ENCODE data around the gene EXOC6. TPM values are rescaled to one million over a fixed set of nuclear protein-coding genes. Genes with fewer than 3 reads are reported as not detected.
A peak's percentile ranks its signal among the peaks of the same experiment; 100 is the strongest.

The EXOC6 gene
- total and polyA plus RNA-seq, 2 of the 13 experiments (the other 11 are each of a cell fraction or from before 2014, with no cell fraction given) = 22.2 to 29.2 TPM

DNA sequence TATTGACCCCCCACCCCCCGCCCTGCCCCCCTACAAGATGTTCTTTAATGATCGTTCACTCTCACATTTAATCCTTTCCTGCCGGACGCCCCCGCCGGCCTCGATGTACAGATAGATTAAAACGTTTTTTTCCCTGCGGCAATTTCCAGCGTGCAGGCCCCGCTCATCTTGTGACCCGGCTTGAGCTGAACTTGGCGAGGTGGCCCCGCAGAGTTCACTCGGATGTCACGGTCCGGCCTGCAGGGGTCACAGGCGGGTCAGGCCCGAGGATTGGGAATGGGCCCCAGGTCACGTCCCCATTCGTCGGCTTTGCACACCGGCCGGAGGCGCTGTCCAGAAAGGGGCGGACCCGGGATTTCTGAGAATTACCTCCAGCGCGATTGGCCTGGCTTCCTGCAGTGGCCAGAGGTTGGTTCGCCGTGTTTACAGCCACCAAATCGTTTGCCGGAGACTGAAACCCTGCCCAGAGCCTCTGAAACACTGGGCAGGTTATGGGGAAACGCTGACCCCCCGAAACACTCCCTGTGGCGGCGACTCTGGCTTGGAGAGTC, 223.4 kb downstream of the EXOC6 start (continued):
- TF ChIP-seq, protein P1, sequence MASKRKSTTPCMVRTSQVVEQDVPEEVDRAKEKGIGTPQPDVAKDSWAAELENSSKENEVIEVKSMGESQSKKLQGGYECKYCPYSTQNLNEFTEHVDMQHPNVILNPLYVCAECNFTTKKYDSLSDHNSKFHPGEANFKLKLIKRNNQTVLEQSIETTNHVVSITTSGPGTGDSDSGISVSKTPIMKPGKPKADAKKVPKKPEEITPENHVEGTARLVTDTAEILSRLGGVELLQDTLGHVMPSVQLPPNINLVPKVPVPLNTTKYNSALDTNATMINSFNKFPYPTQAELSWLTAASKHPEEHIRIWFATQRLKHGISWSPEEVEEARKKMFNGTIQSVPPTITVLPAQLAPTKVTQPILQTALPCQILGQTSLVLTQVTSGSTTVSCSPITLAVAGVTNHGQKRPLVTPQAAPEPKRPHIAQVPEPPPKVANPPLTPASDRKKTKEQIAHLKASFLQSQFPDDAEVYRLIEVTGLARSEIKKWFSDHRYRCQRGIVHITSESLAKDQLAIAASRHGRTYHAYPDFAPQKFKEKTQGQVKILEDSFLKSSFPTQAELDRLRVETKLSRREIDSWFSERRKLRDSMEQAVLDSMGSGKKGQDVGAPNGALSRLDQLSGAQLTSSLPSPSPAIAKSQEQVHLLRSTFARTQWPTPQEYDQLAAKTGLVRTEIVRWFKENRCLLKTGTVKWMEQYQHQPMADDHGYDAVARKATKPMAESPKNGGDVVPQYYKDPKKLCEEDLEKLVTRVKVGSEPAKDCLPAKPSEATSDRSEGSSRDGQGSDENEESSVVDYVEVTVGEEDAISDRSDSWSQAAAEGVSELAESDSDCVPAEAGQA (IDR thresholded peaks at IDR 0.05; ENCODE audit: low read depth) = no peak
- TF ChIP-seq, protein P1 (CRISPR knock-in tag; IDR thresholded peaks at IDR 0.05; ENCODE audit: borderline replicate concordance) = no peak
- TF ChIP-seq TFDP1 (CRISPR knock-in tag; IDR thresholded peaks at IDR 0.05; ENCODE audit: borderline replicate concordance) = no peak
- TF ChIP-seq BRD4 (CRISPR knock-in tag; IDR thresholded peaks at IDR 0.05) = no peak
- TF ChIP-seq, protein P2, sequence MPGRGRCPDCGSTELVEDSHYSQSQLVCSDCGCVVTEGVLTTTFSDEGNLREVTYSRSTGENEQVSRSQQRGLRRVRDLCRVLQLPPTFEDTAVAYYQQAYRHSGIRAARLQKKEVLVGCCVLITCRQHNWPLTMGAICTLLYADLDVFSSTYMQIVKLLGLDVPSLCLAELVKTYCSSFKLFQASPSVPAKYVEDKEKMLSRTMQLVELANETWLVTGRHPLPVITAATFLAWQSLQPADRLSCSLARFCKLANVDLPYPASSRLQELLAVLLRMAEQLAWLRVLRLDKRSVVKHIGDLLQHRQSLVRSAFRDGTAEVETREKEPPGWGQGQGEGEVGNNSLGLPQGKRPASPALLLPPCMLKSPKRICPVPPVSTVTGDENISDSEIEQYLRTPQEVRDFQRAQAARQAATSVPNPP (CRISPR knock-in tag; IDR thresholded peaks at IDR 0.05) = no peak
- no peak for TF ChIP-seq FOXK1 (CRISPR knock-in tag; IDR thresholded peaks at IDR 0.05; ENCODE audit: borderline replicate concordance, low read depth)
- TF ChIP-seq, protein P3, sequence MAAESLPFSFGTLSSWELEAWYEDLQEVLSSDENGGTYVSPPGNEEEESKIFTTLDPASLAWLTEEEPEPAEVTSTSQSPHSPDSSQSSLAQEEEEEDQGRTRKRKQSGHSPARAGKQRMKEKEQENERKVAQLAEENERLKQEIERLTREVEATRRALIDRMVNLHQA (CRISPR knock-in tag; IDR thresholded peaks at IDR 0.05) = no peak
- peak; percentile 57; the same call in 1 of the 2 replicates for TF ChIP-seq FOXA3 (CRISPR knock-in tag; IDR thresholded peaks at IDR 0.05)
- no peak for TF ChIP-seq ZNF234 (CRISPR knock-in tag; conservative IDR thresholded peaks at IDR 0.05)
- TF ChIP-seq SIN3A (IDR thresholded peaks at IDR 0.05; ENCODE audit: borderline replicate concordance, low read depth, low read length) = peak; percentile 27; the same call in 1 of the 2 replicates
- peak; percentile 75; the same call in 1 of the 2 replicates for TF ChIP-seq NCOR1 (IDR thresholded peaks at IDR 0.05; ENCODE audit: borderline replicate concordance, low read length)
- TF ChIP-seq ZNF230 (CRISPR knock-in tag; IDR thresholded peaks at IDR 0.05) = no peak
- TF ChIP-seq ZNF101 (CRISPR knock-in tag; IDR thresholded peaks at IDR 0.05; ENCODE audit: borderline replicate concordance, low read depth) = no peak
- no peak for TF ChIP-seq ZNF746 (CRISPR knock-in tag; IDR thresholded peaks at IDR 0.05)
- TF ChIP-seq ZNF839 (CRISPR knock-in tag; IDR thresholded peaks at IDR 0.05; ENCODE audit: borderline replicate concordance) = no peak
- no peak for TF ChIP-seq ZNF768 (CRISPR knock-in tag; IDR thresholded peaks at IDR 0.05)
- TF ChIP-seq ZNF431 (CRISPR knock-in tag; IDR thresholded peaks at IDR 0.05; ENCODE audit: borderline replicate concordance, low read depth) = no peak
- TF ChIP-seq MEIS2 (CRISPR knock-in tag; IDR thresholded peaks at IDR 0.05) = peak; percentile 57; the same call in 1 of the 2 replicates
- no peak for TF ChIP-seq IRF9 (CRISPR knock-in tag; IDR thresholded peaks at IDR 0.05; ENCODE audit: borderline replicate concordance)
- no peak for TF ChIP-seq ZSCAN29 (CRISPR knock-in tag; conservative IDR thresholded peaks at IDR 0.05)
- TF ChIP-seq ZNF709 (CRISPR knock-in tag; IDR thresholded peaks at IDR 0.05) = no peak
- TF ChIP-seq PLRG1 (conservative IDR thresholded peaks at IDR 0.05) = no peak
